IPS-NIHi11 (cell line): Measurements from ENCODE around the gene CLIP2.
"Not testable (repeated sequence)": the region's sequence is repeated elsewhere in the genome, so short reads cannot be mapped to it uniquely, and the experiment has no call there.

Experiments
- DNase-seq: peaks from one replicate; pipeline ENCODE4 v3.0.0; 2012; ENCODE audit warnings: mixed read lengths, low spot score

The CLIP2 gene

DNA sequence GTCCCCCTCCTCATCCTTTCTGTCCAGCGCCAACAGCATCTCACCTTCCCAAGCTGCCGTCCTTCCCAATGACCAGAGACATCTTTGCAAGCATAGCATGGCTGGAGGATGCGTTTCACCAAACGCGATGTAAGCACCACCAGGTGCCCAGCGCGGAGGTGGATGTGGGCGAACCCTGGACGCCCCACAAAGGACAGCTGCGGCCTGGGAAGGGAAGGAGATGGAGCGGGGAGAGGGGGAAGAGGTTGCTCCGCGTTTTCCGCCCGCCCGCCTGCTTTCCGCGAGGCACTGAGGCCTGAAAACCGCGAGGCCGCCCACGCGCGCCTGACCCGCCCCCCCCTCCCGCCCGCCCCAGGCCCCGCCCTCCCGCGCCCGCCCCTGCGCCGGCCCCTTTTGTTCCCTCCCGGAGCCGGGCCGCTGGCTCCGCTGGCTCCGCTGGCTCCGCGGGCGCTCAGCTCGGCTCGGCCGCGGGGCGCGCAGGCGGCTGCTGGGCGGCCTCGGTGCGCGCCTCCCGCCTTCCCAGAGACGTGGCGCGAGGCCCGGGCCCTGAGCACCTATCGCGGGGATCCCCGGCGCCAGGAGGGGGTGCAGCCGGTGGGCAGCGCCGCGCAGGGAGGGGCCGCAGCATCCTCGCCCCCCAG is at the start of gene CLIP2:
CLIP2 (plus strand) TSS at position 390 of the 641 bp plus-strand sequence. CDS start 28,140 bp downstream, outside the sequence.
- peak; percentile 97 for DNase-seq

- no peak for DNase-seq
Observed at GRCh38 chr7:74240482-74240881, 48.7 kb upstream of the CLIP2 start.

DNA sequence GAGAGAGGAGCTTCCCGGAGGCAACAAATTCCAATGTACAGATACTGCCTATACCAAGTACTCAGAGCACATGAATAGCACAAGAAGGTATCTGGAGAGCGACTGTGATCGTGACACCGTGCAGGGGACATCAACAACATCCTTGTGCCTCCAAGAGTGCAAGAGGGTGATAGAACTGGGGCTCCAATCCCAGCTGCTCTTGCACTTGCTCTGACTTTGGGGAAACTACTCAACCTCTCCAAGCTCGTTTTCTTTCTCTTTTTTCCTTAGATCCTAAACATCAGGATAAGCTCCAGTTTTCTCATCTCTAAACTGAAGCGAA is 47.1 kb upstream of the CLIP2 start:
- DNase-seq, result no peak

DNA sequence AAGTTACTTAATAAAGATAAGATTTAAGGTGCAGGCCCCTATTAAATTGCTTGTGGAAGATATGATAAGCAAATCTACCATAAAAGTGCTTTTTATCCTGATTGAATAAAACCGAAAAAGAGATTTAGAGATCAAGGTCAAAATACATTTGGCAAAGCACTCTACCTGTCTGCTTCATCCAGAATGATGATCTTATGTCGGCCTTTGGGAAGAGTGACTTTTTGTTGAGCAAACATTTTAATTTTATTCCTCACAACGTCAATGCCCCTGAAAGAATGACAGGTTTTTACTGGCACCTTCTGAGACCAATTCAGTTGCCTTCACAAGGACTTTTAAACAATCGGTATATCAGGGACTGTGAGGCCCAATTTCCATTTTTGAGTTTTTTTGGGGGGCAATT is 42.7 kb upstream of the CLIP2 start:
- DNase-seq, result no peak

GRCh38 chr7:74248156-74248555 is 41.1 kb upstream of the CLIP2 start:
- DNase-seq, result no peak

DNA sequence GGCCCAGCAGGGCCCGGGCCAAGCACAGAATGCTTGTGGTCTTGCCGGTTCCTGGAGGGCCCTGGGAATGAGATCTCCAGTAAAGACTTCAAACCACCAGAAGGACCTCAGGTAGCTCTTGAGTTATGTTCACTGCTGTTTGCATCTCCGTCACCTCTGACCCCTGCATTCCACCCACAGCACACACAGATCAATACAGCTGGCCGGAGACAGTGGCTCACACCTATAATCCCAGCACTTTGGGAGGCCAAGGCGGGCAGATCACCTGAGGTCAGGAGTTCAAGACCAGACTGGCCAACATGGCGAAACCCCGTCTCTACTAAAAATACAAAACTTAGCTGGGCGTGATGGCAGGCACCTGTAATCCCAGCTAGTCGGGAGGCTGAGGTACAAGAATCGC is 40.1 kb upstream of the CLIP2 start:
- DNase-seq, result not testable (repeated sequence)

DNA sequence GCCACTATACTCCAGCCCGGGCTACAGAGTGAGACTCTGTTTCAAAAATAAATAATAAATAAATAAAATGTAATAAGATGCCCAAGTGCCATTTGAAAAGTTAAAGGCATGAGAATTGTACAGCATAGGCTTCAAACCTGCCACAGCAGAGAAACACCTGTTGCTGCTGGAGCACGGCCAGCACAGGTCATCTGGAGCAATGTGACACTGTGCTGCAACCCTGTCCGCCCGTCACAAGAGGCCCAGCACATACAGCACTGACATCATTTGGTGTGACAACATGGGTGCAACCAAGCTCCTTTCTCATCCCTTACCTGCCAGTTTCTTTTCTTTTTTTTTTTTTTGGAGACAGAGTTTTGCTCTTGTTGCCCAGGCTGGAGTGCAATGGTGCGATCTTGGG is 36.3 kb upstream of the CLIP2 start:
- no peak for DNase-seq

DNA sequence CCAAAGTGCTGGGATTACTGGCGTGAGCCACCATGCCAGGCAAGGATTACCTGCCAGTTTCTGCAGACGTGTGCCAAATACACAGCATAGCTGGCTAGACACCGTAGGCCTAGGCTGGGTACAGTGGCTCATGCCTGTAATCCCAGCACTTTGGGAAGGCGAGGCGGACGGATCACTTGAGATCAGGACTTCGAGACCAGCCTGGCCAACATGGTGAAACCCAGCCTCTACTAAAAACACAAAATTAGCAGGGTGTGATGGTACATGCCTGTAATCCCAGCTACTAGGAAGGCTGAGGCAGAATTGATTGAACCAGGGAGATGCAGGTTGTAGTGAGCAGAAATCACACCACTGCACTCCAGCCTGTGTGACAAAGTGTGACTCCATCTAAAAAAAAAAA is 35.9 kb upstream of the CLIP2 start:
- no peak for DNase-seq

DNA sequence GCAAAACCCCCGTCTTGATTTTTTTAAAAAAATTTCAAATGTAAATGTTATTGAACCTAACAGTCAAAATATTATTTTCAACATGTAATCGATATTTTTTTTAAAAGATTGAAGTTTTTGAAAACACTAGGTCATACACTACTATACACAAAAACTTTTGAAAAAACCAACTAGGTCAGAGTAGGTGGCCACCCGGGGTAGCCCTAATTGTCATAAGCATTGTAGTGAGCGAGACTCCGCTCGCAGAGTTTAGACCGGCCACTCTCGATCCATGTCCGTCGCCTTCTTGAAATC is 35.4 kb upstream of the CLIP2 start:
- no peak for DNase-seq

DNA sequence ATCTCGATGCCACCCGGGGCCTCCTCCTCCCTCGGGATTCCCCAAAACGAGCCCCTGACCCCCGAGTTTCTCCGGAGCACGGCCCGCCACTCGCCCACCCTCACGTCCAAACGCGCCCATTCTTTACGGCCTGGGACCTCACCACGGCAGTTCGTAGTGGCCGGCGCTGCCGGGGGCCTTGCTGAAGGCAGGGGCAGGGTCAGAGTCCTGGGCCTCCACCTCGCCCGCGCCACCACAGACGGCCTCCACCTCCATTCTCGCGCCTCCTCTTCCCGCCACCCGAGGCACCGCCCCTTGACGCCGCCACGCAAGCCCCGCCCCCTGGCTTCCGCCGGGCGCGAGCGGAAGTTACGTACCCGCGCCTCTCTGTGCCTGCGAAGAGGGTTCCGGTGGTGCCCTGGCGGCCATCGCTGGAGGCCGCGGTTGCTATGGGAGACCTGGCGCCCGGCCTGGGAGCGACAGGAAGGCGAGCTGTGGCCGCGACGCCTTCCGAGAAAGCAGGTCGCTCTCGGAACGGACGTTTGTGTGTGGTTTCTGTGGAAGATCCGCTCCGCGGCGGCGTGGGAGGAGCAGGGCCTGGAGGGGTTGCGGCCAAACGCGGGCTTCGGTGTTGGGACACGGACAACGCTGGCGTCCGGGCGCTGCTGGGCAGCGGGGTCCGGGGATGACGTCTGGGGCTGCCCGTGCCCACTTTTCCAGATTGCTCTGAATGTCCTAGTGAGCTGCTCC is 34.9 kb upstream of the CLIP2 start, which contains the start of gene RFC2:
RFC2 (minus strand) TSS at position 271 of the 729 bp plus-strand sequence; CDS start at position 255, 16 bp downstream.
- peak; percentile 99 for DNase-seq

- DNase-seq, result no peak
Observed at GRCh38 chr7:74254858-74255379, 34.3 kb upstream of the CLIP2 start.

DNA sequence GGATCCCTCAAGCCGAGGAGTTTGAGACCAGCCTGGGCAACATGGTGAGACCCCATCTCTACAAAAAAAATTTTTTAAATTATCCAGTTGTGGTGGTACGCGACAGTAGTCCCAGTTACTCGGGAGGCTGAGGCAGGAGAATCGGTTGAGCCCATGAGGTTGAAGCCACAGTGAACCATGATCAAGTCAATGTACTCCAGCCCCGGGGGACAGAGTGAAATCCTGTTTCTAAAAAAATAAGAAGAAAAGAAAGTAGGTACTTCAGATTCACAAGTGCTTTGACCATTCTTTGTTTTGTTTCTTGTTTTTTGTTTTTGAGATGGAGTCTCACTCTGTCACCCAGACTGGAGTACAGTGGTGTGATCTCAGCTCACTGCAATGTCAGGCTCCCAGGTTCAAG is 33.7 kb upstream of the CLIP2 start:
- not testable (repeated sequence) for DNase-seq

DNA sequence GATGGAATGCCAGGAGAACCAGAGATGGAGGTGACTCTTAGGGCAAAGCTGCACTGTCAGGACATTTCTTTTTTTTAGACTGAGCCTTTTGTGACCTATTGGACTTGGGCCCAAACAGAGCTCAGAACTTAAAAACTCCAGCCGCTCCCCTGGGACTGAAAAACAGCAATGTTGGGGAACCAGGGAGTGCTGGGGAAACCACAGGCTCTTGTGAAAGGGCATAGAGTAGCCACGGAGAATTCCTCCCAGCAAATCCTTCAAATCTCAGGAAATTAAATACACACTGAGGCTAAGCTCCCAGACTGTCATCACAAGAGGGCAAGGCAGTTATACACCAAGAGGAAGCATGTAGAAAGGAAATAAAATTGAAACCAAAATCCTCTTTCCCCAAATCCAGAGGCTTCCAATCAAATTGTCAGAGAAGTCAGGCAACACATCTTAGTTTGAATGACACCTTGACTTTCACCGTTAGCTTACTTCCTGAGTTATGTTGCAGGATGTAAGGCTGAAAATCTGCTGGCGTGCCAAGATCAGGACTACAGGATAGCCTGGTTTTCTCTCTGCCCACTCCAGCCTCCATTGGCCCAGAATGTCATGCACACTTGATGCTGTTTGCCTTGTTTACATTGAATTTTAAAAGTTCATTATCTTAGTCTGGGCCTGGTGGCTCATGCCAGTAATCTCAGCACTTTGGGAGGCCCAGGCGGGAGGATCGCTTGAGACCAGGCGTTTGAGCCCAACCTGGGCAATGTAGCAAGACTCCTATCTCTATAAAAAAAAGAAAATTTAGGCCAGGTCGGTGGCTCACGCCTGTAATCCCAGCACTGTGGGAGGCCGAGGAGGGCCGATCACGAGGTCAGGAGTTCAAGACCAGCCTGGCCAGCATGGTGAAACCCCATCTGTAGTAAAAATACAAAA is 32.5 kb upstream of the CLIP2 start:
- DNase-seq, result no peak

- no peak for DNase-seq
Observed at GRCh38 chr7:74258639-74259038, 30.6 kb upstream of the CLIP2 start.

GRCh38 chr7:74262639-74263398 is 26.4 kb upstream of the CLIP2 start:
- no peak for DNase-seq

- DNase-seq, result no peak
Observed at GRCh38 chr7:74263399-74264120, 25.6 kb upstream of the CLIP2 start.

DNA sequence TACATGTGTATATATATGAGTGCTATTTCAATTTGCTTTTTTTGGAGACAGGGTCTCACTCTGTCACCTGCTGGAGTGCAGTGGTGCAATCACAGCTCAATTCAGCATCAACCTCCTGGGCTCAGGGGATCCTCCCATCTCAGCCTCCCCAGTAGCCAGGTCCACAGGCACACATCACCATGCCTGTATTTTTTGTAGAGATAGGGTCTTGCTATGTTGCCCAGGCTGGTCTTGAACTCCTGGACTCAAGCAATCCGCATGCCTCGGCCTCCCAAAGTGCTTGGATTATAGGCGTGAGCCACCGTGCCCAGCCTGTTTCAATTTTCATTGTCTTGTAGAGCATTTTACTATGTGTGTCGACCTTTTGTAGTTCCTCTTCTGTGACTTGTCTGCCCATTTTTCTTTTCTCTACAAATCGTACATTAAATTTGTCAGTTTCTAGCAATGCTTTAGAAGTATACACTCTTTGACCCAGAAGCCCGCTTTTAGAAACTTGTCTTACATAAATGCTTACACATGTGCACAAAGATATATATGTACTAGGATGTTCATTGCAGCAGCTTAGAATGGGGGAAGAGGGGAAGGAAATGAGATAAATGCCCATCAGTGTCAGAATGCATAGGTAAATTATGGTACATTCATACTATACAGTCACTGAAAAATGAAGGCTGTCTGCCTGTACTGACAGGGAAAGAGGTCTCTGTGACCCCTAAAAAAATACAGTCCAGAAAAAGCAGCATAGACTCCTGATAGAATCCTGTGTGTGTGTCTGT is 22.8 kb upstream of the CLIP2 start:
- DNase-seq, result no peak

- DNase-seq, result no peak
Observed at GRCh38 chr7:74267756-74268565, 21.2 kb upstream of the CLIP2 start.

GRCh38 chr7:74269757-74270277 is 19.4 kb upstream of the CLIP2 start:
- DNase-seq, result peak; percentile 87
